Measurements from ENCODE around the gene DOK1. TPM values are rescaled to one million over a fixed set of nuclear protein-coding genes. Genes with fewer than 3 reads are reported as not detected.

DOK1 gene
- total RNA-seq, 1 experiment from 2014 or later = 15.0 TPM

- H3K27me3 ChIP-seq (ENCODE audit: insufficient read depth, low read depth) = no peaks in the 10 kb centered on the region
- CTCF ChIA-PET = no interaction called here
- no peaks in the 10 kb centered on the region for H3K36me3 ChIP-seq (ENCODE audit: low read depth)
- intact Hi-C loops (cut with micrococcal nuclease; ENCODE audit: unreplicated experiment) = loop anchor here (5.0 kb wide), 3 partner anchors 54 to 266 kb away; no protein-coding TSS in a partner anchor
- H3K9me3 ChIP-seq (ENCODE audit: insufficient read depth, low read depth) = no peaks in the 10 kb centered on the region
- H3K4me1 ChIP-seq (replicated peaks; ENCODE audit: insufficient read depth) = peaks cover 9% of the 10 kb centered on the region
- no peak overlapping the region for H3K27ac ChIP-seq
- no peak overlapping the region for H3K4me3 ChIP-seq
- POLR2A ChIA-PET (ENCODE audit: unreplicated experiment) = no interaction called here
- no peak overlapping the region for H2AFZ ChIP-seq
- H3F3A ChIP-seq (ENCODE audit: insufficient read depth, low read depth) = peaks cover 9% of the 10 kb centered on the region; the same call in 1 of the 2 replicates
- H3K79me2 ChIP-seq (ENCODE audit: low read depth) = peaks cover 19% of the 10 kb centered on the region
- H3K4me2 ChIP-seq = no peak overlapping the region
- peaks cover 1% of the 10 kb centered on the region; the same call in 1 of the 2 replicates for H4K20me1 ChIP-seq (ENCODE audit: insufficient read depth)
- TF ChIP-seq EZH2 (IDR thresholded peaks at IDR 0.05; ENCODE audit: low read depth) (no peak), CTCF (conservative IDR thresholded peaks at IDR 0.05) (no peak)
- no peaks in the 10 kb centered on the region for H3K9me2 ChIP-seq (ENCODE audit: insufficient read depth)
- no TSS peak for BruUV-seq (replicated peaks)
- no peak for DNase-seq
Measured at GRCh38 chr2:74533464-74533863, 21.1 kb upstream of the DOK1 start.

GRCh38 chr2:74534411-74534810 is 20.1 kb upstream of the DOK1 start:
- Histone ChIP-seq H3K4me1 (replicated peaks; ENCODE audit: insufficient read depth) (peaks cover 8% of the 10 kb centered on the region; the same call in 1 of the 2 replicates), H3F3A (ENCODE audit: insufficient read depth, low read depth) (peaks cover 6% of the 10 kb centered on the region; the same call in 1 of the 2 replicates), H3K27ac (no peak overlapping the region), H3K27me3 (ENCODE audit: insufficient read depth, low read depth) (no peaks in the 10 kb centered on the region), H3K79me2 (ENCODE audit: low read depth) (peaks cover 10% of the 10 kb centered on the region; the same call in 1 of the 2 replicates), H3K9me2 (ENCODE audit: insufficient read depth) (no peaks in the 10 kb centered on the region), H2AFZ (no peak overlapping the region), H3K9me3 (ENCODE audit: insufficient read depth, low read depth) (no peaks in the 10 kb centered on the region), H3K4me2 (no peak overlapping the region), H3K36me3 (ENCODE audit: low read depth) (no peaks in the 10 kb centered on the region), H3K4me3 (no peak overlapping the region), H4K20me1 (ENCODE audit: insufficient read depth) (no peaks in the 10 kb centered on the region)
- no TSS peak for BruUV-seq (replicated peaks)
- ChIA-PET CTCF (no interaction called here), POLR2A (ENCODE audit: unreplicated experiment) (no interaction called here)
- TF ChIP-seq CTCF (conservative IDR thresholded peaks at IDR 0.05) (no peak), EZH2 (IDR thresholded peaks at IDR 0.05; ENCODE audit: low read depth) (no peak)
- intact Hi-C loops (cut with micrococcal nuclease; ENCODE audit: unreplicated experiment) = loop anchor here (5.0 kb wide), 3 partner anchors 53 to 267 kb away; no protein-coding TSS in a partner anchor
- no peak for DNase-seq

GRCh38 chr2:74535440-74535965 is 19.0 kb upstream of the DOK1 start:
- Histone ChIP-seq H3K79me2 (ENCODE audit: low read depth) (peaks cover 9% of the 10 kb centered on the region; the same call in 1 of the 2 replicates), H3K36me3 (ENCODE audit: low read depth) (no peaks in the 10 kb centered on the region), H3K4me3 (no peak overlapping the region), H3K4me1 (replicated peaks; ENCODE audit: insufficient read depth) (peaks cover 8% of the 10 kb centered on the region; the same call in 1 of the 2 replicates), H3F3A (ENCODE audit: insufficient read depth, low read depth) (peaks cover 6% of the 10 kb centered on the region; the same call in 1 of the 2 replicates), H3K9me3 (ENCODE audit: insufficient read depth, low read depth) (no peaks in the 10 kb centered on the region), H3K27me3 (ENCODE audit: insufficient read depth, low read depth) (no peaks in the 10 kb centered on the region), H3K27ac (no peak overlapping the region), H3K9me2 (ENCODE audit: insufficient read depth) (no peaks in the 10 kb centered on the region), H2AFZ (no peak overlapping the region), H4K20me1 (ENCODE audit: insufficient read depth) (no peaks in the 10 kb centered on the region), H3K4me2 (no peak overlapping the region)
- BruUV-seq (replicated peaks) = no TSS peak
- no peak for TF ChIP-seq EZH2 (IDR thresholded peaks at IDR 0.05; ENCODE audit: low read depth)
- TF ChIP-seq CTCF (conservative IDR thresholded peaks at IDR 0.05) = no peak
- ChIA-PET CTCF (no interaction called here), POLR2A (ENCODE audit: unreplicated experiment) (no interaction called here)
- intact Hi-C loops (cut with micrococcal nuclease; ENCODE audit: unreplicated experiment) = no loop called here
- no peak for DNase-seq

All from PC-9 (cell line).